Thoracic aorta (tissue), 2 donors: ENCODE measurements around the gene POC1A. TPM values are rescaled to one million over a fixed set of nuclear protein-coding genes. Genes with fewer than 3 reads are reported as not detected.

Experiments used
- ATAC-seq: fragments of 150-250 bp; one replicate; pipeline ENCODE4 v1.8.0; 2017; ENCODE audit warnings: low read depth; ENCODE audit not compliant: insufficient number of reproducible peaks, low FRiP score
- DNase-seq: peaks from one replicate; pipeline ENCODE4 v3.0.0-alpha.2; 2020; ENCODE audit warnings: low spot score
- H3K27ac ChIP-seq, 2 donors: fragments of 200-600 bp; sonication (generic); 1 replicate in 1 of 2; 2 replicates in 1 of 2; pipeline ENCODE4 v1.5.1; 2016; ENCODE audit warnings: mild to moderate bottlenecking in 2 of 2, moderate library complexity in 2 of 2
- H3K27me3 ChIP-seq: fragments of 200-600 bp; sonication (generic); replicated peaks from 2 replicates; pipeline ENCODE4 v1.6.0; 2016; ENCODE audit warnings: mild to moderate bottlenecking; ENCODE audit not compliant: insufficient read depth
- H3K36me3 ChIP-seq: fragments of 200-600 bp; sonication (generic); one replicate; pipeline ENCODE4 v1.5.1; 2016
- H3K4me1 ChIP-seq, 2 donors: fragments of 200-600 bp; sonication (generic); 1 replicate in 1 of 2; 2 replicates in 1 of 2; pipeline versions ENCODE4 v1.5.1 to v1.6.0; 2016; ENCODE audit warnings: low read depth in 2 of 2, mild to moderate bottlenecking in 1 of 2; ENCODE audit not compliant: control insufficient read depth in 1 of 2
- H3K4me3 ChIP-seq: fragments of 200-600 bp; sonication (generic); 2 replicates; pipeline ENCODE4 v1.5.1; 2016; ENCODE audit warnings: mild to moderate bottlenecking
- H3K9me3 ChIP-seq: fragments of 200-600 bp; sonication (generic); 2 replicates; pipeline ENCODE4 v1.5.1; 2016
- CTCF ChIP-seq: fragments of 200-600 bp; sonication (generic); IDR thresholded peaks from one replicate; pipeline ENCODE4 v1.5.1; 2019; ENCODE audit warnings: antibody characterized with exemption
- total RNA-seq, 2 donors: library from RNA; depleted of rRNA; stranded (reverse); fragments of >200 nt; gene quantifications; one replicate each; pipeline versions ENCODE4 v1.1.0 to v1.2.3, GENCODE V29; 2016

The POC1A gene
- total RNA-seq, 2 donors from 2014 or later, result 8.1 TPM; not detected in 1

GRCh38 chr3:52117537-52117936, 36.7 kb downstream of the POC1A start:
- Histone ChIP-seq H3K4me1 (peaks cover 0 to 3% of the 10 kb centered on the region in 2 donors), H3K9me3 (no peaks in the 10 kb centered on the region), H3K27ac (no peak overlapping the region), H3K27me3 (no peaks in the 10 kb centered on the region), H3K4me3 (no peak overlapping the region), H3K36me3 (no peaks in the 10 kb centered on the region)
- DNase-seq (no peak), ATAC-seq (no peak)
- TF ChIP-seq CTCF, result no peak

GRCh38 chr3:52112056-52112455, 42.2 kb downstream of the POC1A start:
- Histone ChIP-seq H3K4me3 (no peak overlapping the region), H3K27ac (no peak overlapping the region), H3K27me3 (no peaks in the 10 kb centered on the region), H3K4me1 (peaks cover 0 to 12% of the 10 kb centered on the region in 2 donors), H3K36me3 (no peaks in the 10 kb centered on the region), H3K9me3 (no peaks in the 10 kb centered on the region)
- TF ChIP-seq CTCF, result no peak
- ATAC-seq (no peak), DNase-seq (no peak)

- Histone ChIP-seq H3K27me3 (no peaks in the 10 kb centered on the region), H3K27ac (no peak overlapping the region)
- ATAC-seq, result no peak
Measured at GRCh38 chr3:52110502-52110901, 43.7 kb downstream of the POC1A start.

GRCh38 chr3:52109611-52110301, 44.5 kb downstream of the POC1A start:
- no peak for DNase-seq
- no peak for ATAC-seq
- no peak overlapping the region for H3K4me3 ChIP-seq
- H3K27ac ChIP-seq, result no peak overlapping the region
- H3K9me3 ChIP-seq, result no peaks in the 10 kb centered on the region
- TF ChIP-seq CTCF, result no peak
- H3K27me3 ChIP-seq, result no peaks in the 10 kb centered on the region
- peaks cover 0 to 12% of the 10 kb centered on the region in 2 donors for H3K4me1 ChIP-seq
- H3K36me3 ChIP-seq, result no peaks in the 10 kb centered on the region

More at GRCh38 chr3:52110502-52110901, 43.7 kb downstream of the POC1A start:
- TF ChIP-seq CTCF, result no peak
- Histone ChIP-seq H3K4me1 (peaks cover 0 to 12% of the 10 kb centered on the region in 2 donors), H3K9me3 (no peaks in the 10 kb centered on the region), H3K36me3 (no peaks in the 10 kb centered on the region), H3K4me3 (no peak overlapping the region)
- DNase-seq, result no peak

- DNase-seq (no peak), ATAC-seq (no peak)
- H3K27ac ChIP-seq, result no peak overlapping the region
- no peaks in the 10 kb centered on the region for H3K27me3 ChIP-seq
- no peak overlapping the region for H3K4me3 ChIP-seq
- no peak for TF ChIP-seq CTCF
- H3K4me1 ChIP-seq, result peaks cover 0 to 12% of the 10 kb centered on the region in 2 donors
- no peaks in the 10 kb centered on the region for H3K9me3 ChIP-seq
- H3K36me3 ChIP-seq, result no peaks in the 10 kb centered on the region
Measured at GRCh38 chr3:52108302-52109232, 45.7 kb downstream of the POC1A start.
